Tibial artery (tissue), 4 donors: Measurements from ENCODE around the gene TPGS2.
A peak's percentile ranks its signal among the peaks of the same experiment; 100 is the strongest.

ENCODE experiments used
- DNase-seq, 2 donors: peaks; one replicate each; pipeline ENCODE4 v3.0.0-alpha.2; 2019
- H3K27ac ChIP-seq, 2 donors: fragments of 200-600 bp; sonication (generic) in 1 of 2; 1 replicate in 1 of 2; 2 replicates in 1 of 2; pipeline ENCODE4 v1.5.1; 2018 to 2019; ENCODE audit warnings: mild to moderate bottlenecking in 1 of 2
- H3K27me3 ChIP-seq, 2 donors: fragments of 200-600 bp; sonication (generic) in 1 of 2; one replicate each; pipeline versions ENCODE4 v1.5.1 to v1.6.0; 2016 to 2019
- H3K36me3 ChIP-seq, 3 donors: fragments of 200-600 bp; sonication (generic) in 2 of 3; one replicate each; pipeline ENCODE4 v1.5.1; 2016 to 2019; ENCODE audit warnings: mild to moderate bottlenecking in 2 of 3
- H3K4me1 ChIP-seq, 4 donors: fragments of 200-600 bp; sonication (generic) in 2 of 4; 1 replicate in 3 of 4; 2 replicates in 1 of 4; pipeline ENCODE4 v1.5.1; 2016 to 2019
- H3K4me3 ChIP-seq, 2 donors: fragments of 200-600 bp; sonication (generic) in 1 of 2; 1 replicate in 1 of 2; 2 replicates in 1 of 2; pipeline ENCODE4 v1.5.1; 2018 to 2019; ENCODE audit warnings: mild to moderate bottlenecking in 2 of 2
- H3K9me3 ChIP-seq, 3 donors: fragments of 200-600 bp; sonication (generic) in 1 of 3; one replicate each; pipeline ENCODE4 v1.5.1; 2016 to 2019
- intact Hi-C: fragments of 100-400 bp; cut with DNase I; formaldehyde crosslinking; loops from one replicate; pipeline ENCODE4 v1.15.0; 2023; ENCODE audit warnings: low total_unique reads
- TF ChIP-seq, protein P1 (sequence below), 2 experiments: fragments of 200-600 bp in 1 of 2; fragments of 450-650 bp in 1 of 2; IDR thresholded peaks; one replicate each; pipeline ENCODE4 v1.5.1; 2017 to 2019; ENCODE audit warnings: antibody characterized with exemption in 2 of 2, mild to moderate bottlenecking in 1 of 2, moderate library complexity in 1 of 2

TPGS2 gene

DNA sequence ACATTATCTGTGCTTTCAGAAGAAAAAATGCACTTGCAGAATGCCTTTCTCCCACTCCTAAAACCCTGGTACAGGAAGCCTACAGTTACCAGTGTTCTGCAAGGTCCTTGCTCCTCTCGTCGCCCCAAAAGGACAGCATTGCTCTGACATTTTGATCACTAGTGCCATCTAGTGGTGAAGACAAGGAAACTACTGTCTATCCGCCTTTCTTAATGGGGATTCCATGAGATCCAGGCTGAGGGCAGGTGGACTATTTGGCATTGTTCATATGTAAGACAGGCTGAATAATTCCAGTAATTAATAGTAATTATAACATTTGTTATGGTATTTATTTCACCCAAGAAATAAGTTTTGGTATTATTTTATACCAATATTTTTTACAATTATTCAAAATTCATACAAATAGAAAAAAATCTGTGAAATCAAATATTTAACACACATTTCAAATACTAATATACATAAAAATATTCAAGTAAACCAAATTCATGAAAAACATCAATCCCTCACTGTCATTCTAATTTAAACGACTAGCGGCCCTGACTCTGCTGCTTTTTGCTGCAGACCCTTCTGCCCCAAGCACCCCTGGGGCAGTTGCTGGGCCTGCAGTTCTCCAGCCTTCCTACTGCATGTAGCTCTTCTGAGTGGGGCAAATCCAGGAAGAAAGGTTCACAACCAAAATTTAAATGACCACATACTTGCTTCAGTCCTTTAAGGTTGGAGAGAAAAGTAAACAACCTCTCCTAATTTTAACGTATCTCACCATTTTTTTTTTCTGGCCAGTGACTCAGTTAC, 19.0 kb downstream of the TPGS2 start:
- DNase-seq, result peak in 1 of 2 donors; percentile 29
- intact Hi-C loops, result loop anchor here (5.0 kb wide), 2 partner anchors 37 to 122 kb away; no protein-coding TSS in a partner anchor
- Histone ChIP-seq H3K9me3 (no peaks in the 10 kb centered on the region), H3K4me1 (peaks cover 0 to 6% (median 0%) of the 10 kb centered on the region in 4 donors), H3K27me3 (no peaks in the 10 kb centered on the region), H3K4me3 (no peak overlapping the region), H3K27ac (no peak overlapping the region), H3K36me3 (peaks cover 5 to 37% (median 17%) of the 10 kb centered on the region in 3 donors)
- TF ChIP-seq, protein P1, sequence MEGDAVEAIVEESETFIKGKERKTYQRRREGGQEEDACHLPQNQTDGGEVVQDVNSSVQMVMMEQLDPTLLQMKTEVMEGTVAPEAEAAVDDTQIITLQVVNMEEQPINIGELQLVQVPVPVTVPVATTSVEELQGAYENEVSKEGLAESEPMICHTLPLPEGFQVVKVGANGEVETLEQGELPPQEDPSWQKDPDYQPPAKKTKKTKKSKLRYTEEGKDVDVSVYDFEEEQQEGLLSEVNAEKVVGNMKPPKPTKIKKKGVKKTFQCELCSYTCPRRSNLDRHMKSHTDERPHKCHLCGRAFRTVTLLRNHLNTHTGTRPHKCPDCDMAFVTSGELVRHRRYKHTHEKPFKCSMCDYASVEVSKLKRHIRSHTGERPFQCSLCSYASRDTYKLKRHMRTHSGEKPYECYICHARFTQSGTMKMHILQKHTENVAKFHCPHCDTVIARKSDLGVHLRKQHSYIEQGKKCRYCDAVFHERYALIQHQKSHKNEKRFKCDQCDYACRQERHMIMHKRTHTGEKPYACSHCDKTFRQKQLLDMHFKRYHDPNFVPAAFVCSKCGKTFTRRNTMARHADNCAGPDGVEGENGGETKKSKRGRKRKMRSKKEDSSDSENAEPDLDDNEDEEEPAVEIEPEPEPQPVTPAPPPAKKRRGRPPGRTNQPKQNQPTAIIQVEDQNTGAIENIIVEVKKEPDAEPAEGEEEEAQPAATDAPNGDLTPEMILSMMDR (IDR thresholded peaks at IDR 0.05), result peak; percentile 71 to 84

- TF ChIP-seq, protein P1 (IDR thresholded peaks at IDR 0.05), result no peak
- Histone ChIP-seq H3K27ac (no peak overlapping the region), H3K4me3 (no peak overlapping the region), H3K4me1 (peaks cover 0 to 6% (median 0%) of the 10 kb centered on the region in 4 donors), H3K36me3 (peaks cover 12 to 41% (median 28%) of the 10 kb centered on the region in 3 donors), H3K27me3 (no peaks in the 10 kb centered on the region), H3K9me3 (no peaks in the 10 kb centered on the region)
- intact Hi-C loops, result loop anchor here (5.0 kb wide), 1 partner anchor 36 kb away; no protein-coding TSS in a partner anchor
- no peak for DNase-seq
Measured at GRCh38 chr18:36808681-36809080, 20.1 kb downstream of the TPGS2 start.

GRCh38 chr18:36805105-36805504, 23.7 kb downstream of the TPGS2 start:
- peaks cover 18 to 54% (median 52%) of the 10 kb centered on the region in 3 donors for H3K36me3 ChIP-seq
- no peak overlapping the region for H3K4me3 ChIP-seq
- no peaks in the 10 kb centered on the region for H3K9me3 ChIP-seq
- DNase-seq, result no peak
- intact Hi-C loops, result loop anchor here (5.0 kb wide), 1 partner anchor 33 kb away; no protein-coding TSS in a partner anchor
- TF ChIP-seq, protein P1 (IDR thresholded peaks at IDR 0.05), result no peak
- H3K4me1 ChIP-seq, result peaks cover 0 to 3% (median 0%) of the 10 kb centered on the region in 4 donors
- no peak overlapping the region for H3K27ac ChIP-seq
- H3K27me3 ChIP-seq, result no peaks in the 10 kb centered on the region

- DNase-seq, result no peak
- H3K36me3 ChIP-seq, result peaks cover 25 to 66% (median 62%) of the 10 kb centered on the region in 3 donors
- H3K4me3 ChIP-seq, result no peak overlapping the region
- intact Hi-C loops, result no loop called here
- TF ChIP-seq, protein P1 (IDR thresholded peaks at IDR 0.05), result no peak
- no peaks in the 10 kb centered on the region for H3K27me3 ChIP-seq
- no peak overlapping the region for H3K27ac ChIP-seq
- no peaks in the 10 kb centered on the region for H3K4me1 ChIP-seq
- no peaks in the 10 kb centered on the region for H3K9me3 ChIP-seq
Measured at GRCh38 chr18:36798738-36799473, 29.9 kb downstream of the TPGS2 start.

GRCh38 chr18:36792634-36793283, 36.0 kb downstream of the TPGS2 start:
- Histone ChIP-seq H3K36me3 (peaks cover 16 to 60% (median 59%) of the 10 kb centered on the region in 3 donors), H3K4me1 (peaks cover 0 to 4% (median under 1%) of the 10 kb centered on the region in 4 donors), H3K27me3 (no peaks in the 10 kb centered on the region), H3K27ac (no peak overlapping the region), H3K9me3 (no peaks in the 10 kb centered on the region), H3K4me3 (no peak overlapping the region)
- TF ChIP-seq, protein P1 (IDR thresholded peaks at IDR 0.05), result no peak
- intact Hi-C loops, result no loop called here
- DNase-seq, result no peak
